GM18867 (cell line): ENCODE measurements around the gene DENND11.
"Not testable (repeated sequence)": the region's sequence is repeated elsewhere in the genome, so short reads cannot be mapped to it uniquely, and the experiment has no call there.

ENCODE experiments used
- ATAC-seq: cut with Tn5 transposase; IDR thresholded peaks from one replicate; pipeline ENCODE4 v1.9.1; 2021; ENCODE audit warnings: mild to moderate bottlenecking, moderate library complexity; ENCODE audit not compliant: unreplicated experiment

Gene DENND11

GRCh38 chr7:141708351-141708750 is 6.4 kb upstream of the DENND11 start, which contains the start of gene WEE2:
Gene WEE2 (plus strand): TSS chr7:141708353. CDS start chr7:141708759, 406 bp downstream.
- no peak for ATAC-seq

DNA sequence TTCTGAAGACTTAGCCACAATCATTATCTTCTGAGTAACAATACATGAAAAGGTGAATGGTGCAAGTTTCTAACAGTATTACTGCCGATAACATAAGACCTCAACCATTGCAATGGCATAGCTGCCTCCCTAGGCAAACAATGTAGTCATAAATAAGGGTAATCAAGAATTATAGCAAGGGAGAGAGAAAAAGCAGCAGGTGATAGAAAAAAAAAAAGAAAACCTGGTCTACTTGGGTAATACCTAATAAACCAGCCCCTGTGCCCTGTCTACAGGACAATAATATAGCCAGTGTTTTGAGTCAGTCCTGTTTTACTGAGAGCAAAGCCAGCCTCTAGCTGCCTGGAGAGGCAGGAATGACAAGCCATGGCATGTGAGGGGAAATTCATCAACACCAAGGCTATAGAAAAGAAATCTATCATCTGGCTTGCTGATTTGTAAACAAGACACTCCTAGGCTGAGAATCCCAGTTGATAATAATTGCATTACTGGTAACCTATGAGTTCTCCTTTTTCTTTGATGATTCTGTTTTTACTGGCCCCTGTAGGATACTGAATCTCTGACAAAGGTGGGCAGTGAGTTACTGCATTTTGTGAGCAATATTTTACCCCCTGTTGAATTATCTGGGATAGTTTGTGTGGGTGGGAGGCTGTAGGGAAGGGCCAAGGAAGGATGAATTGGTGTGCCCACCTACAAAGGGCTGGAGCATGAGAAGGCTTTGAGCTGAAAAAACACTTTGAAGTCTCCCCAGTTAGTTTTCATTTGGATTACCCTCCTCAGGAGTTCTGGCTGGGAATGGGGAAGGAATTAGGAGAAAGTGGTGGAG is 4.5 kb upstream of the DENND11 start:
- ATAC-seq: no peak

- ATAC-seq: no peak
These were observed 2.8 kb upstream of the DENND11 start for GRCh38 chr7:141704741-141705140.

- no peak for ATAC-seq
These were observed 2.1 kb upstream of the DENND11 start for GRCh38 chr7:141704112-141704511.

DNA sequence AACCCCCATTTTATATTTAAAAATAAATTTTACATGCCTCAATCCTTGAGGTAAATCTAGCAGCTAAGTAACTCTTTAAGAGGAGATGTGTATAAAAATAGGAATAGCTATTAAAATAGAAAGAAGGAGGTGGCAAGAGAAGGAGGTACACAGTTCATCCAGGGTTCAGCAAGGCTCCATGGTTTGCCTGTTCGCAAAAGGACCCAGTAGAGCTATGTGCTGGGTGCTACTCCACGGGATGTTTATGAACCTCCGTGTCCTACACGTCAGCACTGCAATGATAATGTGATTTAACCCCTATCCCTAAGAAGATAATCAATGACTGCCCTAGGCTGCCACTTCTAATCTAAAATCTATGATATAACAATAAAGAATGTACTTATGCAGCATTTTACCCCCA is 926 bp upstream of the DENND11 start:
- no peak for ATAC-seq

DNA sequence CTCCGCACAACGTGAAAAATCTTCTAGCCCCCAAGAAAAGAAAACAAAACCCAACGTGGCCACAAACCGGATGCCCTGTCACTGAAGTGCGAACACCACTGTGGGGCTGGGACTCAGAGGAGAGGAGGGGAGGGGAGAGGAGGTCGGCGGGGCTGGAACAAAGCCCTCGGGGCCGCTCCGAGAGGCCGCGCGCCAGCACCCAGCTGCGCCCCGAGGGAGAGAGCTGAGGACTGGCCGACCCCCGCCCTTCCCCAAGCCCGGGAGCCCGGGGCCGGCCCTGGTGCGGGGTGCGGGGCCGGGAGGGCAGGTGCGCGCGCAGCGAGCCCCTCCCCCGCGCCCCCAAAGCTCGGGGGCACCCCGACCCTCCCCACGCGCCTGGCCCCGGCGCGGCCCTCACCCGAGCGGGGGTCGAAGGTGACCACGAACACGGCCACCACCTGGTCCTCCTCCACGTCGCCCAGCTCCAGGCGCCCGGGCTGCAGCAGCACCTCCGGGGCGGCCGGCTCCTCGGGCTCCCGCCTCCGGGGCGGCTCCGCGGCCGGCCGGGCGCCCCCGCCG is 398 bp downstream of the DENND11 start:
- peak; percentile 85 for ATAC-seq

DNA sequence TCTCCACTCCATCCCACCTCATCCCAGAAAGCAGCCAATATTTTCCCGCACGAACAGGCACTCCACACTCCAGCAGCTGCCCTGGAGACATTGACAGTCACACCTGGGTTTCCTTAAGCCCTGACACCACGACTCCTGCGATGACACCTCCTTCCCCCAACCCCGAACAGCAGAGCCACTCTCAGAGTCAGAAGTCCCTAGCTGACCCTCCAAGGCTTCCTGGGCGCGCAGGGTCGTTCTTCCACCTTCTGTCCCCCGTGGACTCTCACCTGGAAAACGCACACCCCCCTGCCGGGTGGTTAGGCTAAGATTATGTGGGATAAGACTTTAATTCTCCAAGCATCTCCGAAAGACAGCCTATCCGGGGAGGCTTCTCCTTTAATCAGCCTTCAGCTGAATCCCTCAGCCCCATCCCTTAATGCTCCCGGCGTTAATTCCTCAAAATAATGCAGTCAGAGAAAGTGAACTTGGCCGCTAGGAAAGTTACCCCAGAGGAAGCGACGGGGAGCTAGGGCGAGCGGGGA is 1.1 kb downstream of the DENND11 start:
- no peak for ATAC-seq

GRCh38 chr7:141700296-141700847 is 1.6 kb downstream of the DENND11 start:
- ATAC-seq: no peak

DNA sequence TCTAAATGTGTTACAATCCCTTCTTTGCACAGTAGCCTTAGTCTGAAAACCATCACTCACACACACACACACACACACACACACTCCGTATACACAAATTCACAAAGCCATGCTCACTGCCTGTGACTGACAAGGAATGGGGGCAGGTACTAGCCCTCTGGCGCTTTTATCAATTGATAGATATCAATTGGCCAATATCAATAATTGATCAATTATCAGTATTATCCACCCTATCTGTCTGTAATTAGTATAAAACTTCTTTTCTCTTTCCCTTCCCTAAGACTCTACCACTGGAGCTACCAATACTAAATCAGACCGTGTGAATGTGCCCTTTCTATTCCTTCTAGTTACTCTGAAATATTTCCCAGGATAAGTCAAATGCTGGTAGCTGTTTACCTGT is 2.1 kb downstream of the DENND11 start:
- ATAC-seq: no peak

DNA sequence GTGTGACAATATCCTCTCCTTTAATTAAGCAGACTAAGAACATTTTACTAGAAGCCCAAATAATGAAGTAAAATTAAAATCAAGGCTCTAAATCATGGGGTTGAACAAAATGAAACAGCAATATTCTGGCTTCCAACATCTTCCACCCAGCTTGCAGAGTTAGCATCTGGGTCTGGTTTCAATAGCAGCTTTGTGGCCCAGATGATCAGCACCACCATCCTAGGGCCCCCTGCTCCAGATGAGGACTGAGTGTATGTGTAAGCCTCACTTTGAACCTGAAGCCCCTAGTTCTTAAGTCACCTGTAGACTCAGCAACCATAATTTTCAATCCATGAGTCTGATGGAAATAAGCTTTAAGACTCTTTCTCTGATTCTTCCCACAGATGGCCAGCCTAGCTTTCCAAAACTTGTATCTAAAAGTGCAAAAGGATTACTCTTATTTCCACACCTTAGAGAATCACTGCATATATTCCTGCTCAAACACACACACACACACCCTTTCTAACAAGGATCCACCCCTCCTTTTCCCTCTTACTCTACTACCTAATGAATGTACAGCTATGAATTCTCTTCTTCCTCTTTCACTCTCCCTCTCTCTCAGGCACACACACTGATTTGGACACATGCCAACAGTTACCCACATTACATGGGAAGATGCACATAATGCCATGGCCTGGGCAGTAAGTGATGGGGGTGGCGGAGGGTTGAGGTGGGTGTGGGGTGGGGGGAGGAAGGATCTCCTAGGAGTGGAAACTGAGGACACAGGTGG is 3.5 kb downstream of the DENND11 start:
- ATAC-seq: no peak

DNA sequence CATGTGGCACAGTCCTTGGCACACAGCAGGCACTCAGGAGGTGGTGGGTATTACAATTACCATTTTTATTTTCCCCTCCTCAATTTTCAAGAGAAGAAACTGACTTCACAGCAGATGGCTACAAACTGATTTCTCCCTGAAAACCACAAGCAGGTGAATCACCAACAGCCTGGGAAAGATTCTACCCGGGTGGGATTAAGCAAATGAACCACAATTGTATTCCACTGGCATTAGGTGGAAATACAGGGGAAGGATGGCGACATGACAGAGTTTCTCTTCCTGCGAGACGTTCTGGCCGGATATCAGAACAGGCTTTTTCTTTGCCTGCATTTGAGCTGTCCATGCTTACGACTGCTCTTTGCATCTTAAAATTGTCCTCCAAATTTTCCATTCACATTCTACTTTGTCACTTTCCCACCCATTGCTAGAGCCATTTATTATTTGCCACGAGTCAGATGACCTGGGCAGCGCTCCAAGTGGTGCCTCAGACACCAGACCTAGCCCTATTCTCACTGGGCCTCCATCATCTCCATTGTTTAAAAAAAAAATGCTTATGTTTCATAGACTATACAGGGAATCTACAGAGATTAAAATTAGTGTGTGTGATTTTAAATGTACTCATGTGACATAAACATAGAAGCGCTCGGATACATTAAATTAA is 4.6 kb downstream of the DENND11 start:
- no peak for ATAC-seq

- no peak for ATAC-seq
These were observed 5.6 kb downstream of the DENND11 start for GRCh38 chr7:141696348-141696747.

GRCh38 chr7:141695803-141696289 is 6.1 kb downstream of the DENND11 start:
- no peak for ATAC-seq

- ATAC-seq: no peak
These were observed 8.9 kb downstream of the DENND11 start for GRCh38 chr7:141693082-141693481.

DNA sequence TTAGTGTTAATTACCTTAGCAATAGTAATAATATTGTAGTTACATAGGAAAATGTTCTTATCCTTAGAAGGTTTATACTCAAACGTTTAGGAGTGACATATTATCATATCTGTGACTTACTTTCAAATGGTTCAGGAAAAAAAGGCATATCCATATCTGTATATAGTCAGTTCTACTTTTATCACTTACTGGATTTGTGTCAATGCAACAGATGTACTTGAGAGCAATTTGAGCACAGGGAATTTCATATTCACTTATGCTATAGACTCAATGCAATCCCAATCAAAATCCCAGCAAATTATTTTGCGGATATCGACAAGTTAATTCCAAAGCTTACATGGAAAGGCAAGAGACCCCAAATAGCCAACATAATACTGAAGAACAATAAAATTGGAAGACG is 10.0 kb downstream of the DENND11 start:
- ATAC-seq: no peak

DNA sequence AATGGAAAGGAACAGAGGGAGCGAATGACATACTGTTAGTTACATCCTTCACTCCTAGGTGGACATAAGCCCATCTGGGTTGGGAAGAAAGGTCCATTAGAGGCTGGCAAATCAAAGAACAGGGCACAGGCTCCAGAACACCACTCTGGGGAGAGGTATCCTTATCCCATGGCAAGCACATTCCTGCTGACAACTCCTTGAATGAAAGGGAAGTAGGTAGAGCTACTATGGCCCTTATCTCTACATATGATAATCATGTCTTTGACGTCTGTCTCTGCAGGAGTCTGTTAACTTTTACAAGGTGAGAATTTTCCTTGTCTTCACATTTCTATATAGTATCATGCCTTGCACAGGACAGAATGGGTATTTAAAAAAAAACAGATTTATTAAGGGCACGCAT is 10.4 kb downstream of the DENND11 start:
- no peak for ATAC-seq

GRCh38 chr7:141689072-141689825 is 12.7 kb downstream of the DENND11 start:
- ATAC-seq: not testable (repeated sequence)

DNA sequence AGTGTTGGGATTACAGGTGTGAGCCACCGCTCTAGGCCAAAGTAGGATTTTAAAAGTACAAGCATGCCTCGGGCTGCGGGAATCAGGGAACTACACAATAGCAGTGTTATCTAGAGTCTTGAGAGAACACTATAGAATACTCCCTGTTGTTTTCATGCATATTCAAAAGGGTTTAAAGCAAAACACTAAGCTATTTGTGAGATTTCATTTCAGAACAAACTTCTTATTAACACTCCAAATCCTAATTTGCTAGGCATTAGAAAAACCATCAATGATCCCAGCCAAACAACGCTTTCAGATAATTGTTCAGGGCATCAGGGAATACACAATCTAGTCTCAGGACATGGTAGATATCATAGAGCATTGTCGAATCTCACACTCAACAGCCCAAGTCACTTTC is 13.9 kb downstream of the DENND11 start:
- no peak for ATAC-seq

- no peak for ATAC-seq
These were observed 15.3 kb downstream of the DENND11 start for GRCh38 chr7:141686670-141687069.

GRCh38 chr7:141686074-141686473 is 15.9 kb downstream of the DENND11 start:
- ATAC-seq: no peak
